DLD1 (cell line): ENCODE measurements around the gene HDHD3.
"Not testable (repeated sequence)": the region's sequence is repeated elsewhere in the genome, so short reads cannot be mapped to it uniquely, and the experiment has no call there.

Experiments
- in situ Hi-C: cut with HindIII; loops from 2 replicates; pipeline ENCODE4 v1.10.0; 2017; ENCODE audit warnings: low sequenced_read_pairs

The HDHD3 gene

GRCh38 chr9:113391917-113392316 is 15.1 kb upstream of the HDHD3 start:
- in situ Hi-C loops: no loop called here

- in situ Hi-C loops: no loop called here
Measured at GRCh38 chr9:113390192-113390960, 13.6 kb upstream of the HDHD3 start.

GRCh38 chr9:113389451-113389850 is 12.7 kb upstream of the HDHD3 start:
- in situ Hi-C loops: no loop called here

- in situ Hi-C loops: no loop called here
Measured at GRCh38 chr9:113388833-113389232, 12.0 kb upstream of the HDHD3 start.

GRCh38 chr9:113387560-113388230 is 10.9 kb upstream of the HDHD3 start:
- in situ Hi-C loops: no loop called here

- in situ Hi-C loops: no loop called here
Measured at GRCh38 chr9:113386571-113387393, 10.0 kb upstream of the HDHD3 start.

GRCh38 chr9:113381909-113382411 is 5.2 kb upstream of the HDHD3 start:
- in situ Hi-C loops: no loop called here

GRCh38 chr9:113381441-113381840 is 4.7 kb upstream of the HDHD3 start:
- in situ Hi-C loops: not testable (repeated sequence)

GRCh38 chr9:113380869-113381378 is 4.1 kb upstream of the HDHD3 start:
- in situ Hi-C loops: no loop called here

- in situ Hi-C loops: not testable (repeated sequence)
Measured at GRCh38 chr9:113379829-113380210, 3.0 kb upstream of the HDHD3 start.

- in situ Hi-C loops: not testable (repeated sequence)
Measured at GRCh38 chr9:113379094-113379828, 2.5 kb upstream of the HDHD3 start.

- in situ Hi-C loops: no loop called here
Measured at GRCh38 chr9:113375057-113376023, 1.4 kb downstream of the HDHD3 start.

GRCh38 chr9:113373676-113374392 is 3.0 kb downstream of the HDHD3 start:
- in situ Hi-C loops: no loop called here

- in situ Hi-C loops: no loop called here
Measured at GRCh38 chr9:113373256-113373655, 3.5 kb downstream of the HDHD3 start.

GRCh38 chr9:113372059-113372458 is 4.7 kb downstream of the HDHD3 start:
- in situ Hi-C loops: no loop called here

- in situ Hi-C loops: no loop called here
Measured at GRCh38 chr9:113370806-113371325, 5.9 kb downstream of the HDHD3 start.

- in situ Hi-C loops: no loop called here
Measured at GRCh38 chr9:113369855-113370140, 7.0 kb downstream of the HDHD3 start.

- in situ Hi-C loops: no loop called here
Measured at GRCh38 chr9:113368982-113369854, 7.6 kb downstream of the HDHD3 start.
